K562 treated with DMSO at 1 percent for 48 hours (cell line): ENCODE measurements around the gene BCAP29. TPM values are rescaled to one million over a fixed set of nuclear protein-coding genes. Genes with fewer than 3 reads are reported as not detected.

Experiments
- total RNA-seq: library from RNA; unstranded; fragments of 300-600 nt; gene quantifications from 2 replicates; pipeline ENCODE4 v1.2.3, GENCODE V29; 2022; ENCODE audit warnings: low replicate concordance; ENCODE audit errors: extremely low read depth

Gene BCAP29
- total RNA-seq = not detected in 2 replicates

DNA sequence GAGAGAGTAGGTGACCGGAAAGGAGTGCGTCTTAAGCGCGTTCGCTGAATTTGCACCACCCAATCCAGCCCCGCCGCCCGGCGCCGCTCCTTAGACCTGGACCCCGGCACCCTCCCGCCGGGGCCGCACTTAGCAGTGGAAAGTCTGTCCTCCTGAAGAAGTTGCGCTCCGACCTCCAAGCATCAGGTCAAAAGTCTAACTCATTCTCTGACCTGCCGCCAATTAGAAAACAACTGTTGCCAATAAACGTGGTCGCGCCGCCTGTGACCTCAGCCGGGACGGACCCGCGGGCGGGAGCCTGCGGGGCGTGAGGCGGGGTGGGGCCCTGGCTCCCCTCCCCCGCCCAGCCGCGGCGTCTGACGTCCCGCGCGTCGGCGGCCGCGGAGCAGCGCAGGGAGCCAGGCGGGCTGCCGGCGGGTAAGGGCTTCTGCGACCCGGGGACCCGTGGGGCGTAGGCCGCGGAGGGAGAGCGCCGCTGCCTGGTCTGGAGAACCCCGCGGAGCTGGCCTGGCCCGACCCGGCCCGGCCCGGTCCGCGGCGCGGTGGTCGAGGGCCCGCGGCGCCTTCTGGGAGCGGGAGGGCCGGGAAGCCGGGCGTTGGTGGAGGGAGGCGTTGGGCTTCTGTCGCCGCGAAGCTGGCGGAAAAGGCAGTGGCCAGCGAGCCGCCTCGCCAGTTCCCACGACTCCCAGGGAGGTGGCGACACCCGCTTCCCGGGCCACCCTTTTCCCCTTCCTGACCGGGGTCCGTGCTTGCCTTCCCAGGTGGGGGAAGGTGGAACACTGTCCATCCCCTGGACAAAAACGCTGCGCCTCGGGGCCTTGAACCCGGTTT is at the start of gene BCAP29:
Gene BCAP29, plus strand, starts transcription at position 362 of the 831 bp plus-strand sequence. CDS start 527 bp downstream, outside the sequence.

GRCh38 chr7:107563775-107564552 is 16.1 kb upstream of the BCAP29 start, which contains the start of the genes COG5 and DUS4L:
TSS of gene COG5 (minus strand) at chr7:107563920. CDS start at chr7:107563896, 24 bp downstream.
TSS of gene DUS4L (plus strand) at chr7:107563971. CDS start at chr7:107567071, 3,100 bp downstream.

DNA sequence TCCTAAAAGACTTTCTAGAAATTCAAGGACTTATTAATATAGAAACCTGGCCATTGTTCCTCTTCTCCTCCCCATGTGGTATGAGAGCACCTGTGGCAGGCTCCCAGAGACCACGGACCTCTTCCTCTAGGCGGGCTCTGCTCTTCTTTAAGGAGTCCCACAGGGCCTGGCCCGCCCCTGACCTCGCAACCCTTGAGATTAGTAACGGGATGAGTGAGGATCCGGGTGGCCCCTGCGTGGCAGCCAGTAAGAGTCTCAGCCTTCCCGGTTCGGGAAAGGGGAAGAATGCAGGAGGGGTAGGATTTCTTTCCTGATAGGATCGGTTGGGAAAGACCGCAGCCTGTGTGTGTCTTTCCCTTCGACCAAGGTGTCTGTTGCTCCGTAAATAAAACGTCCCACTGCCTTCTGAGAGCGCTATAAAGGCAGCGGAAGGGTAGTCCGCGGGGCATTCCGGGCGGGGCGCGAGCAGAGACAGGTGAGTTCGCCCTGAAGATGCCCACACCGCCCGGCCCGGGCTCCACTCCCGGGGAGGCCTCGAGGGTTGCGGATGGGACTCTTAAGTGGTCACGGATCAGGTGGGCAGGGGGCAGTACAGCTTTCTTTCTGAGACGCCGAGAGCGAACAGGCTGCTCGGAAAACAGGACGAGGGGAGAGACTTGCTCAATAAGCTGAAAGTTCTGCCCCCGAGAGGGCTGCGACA is 80.5 kb downstream of the BCAP29 start, which contains the start of gene SLC26A4:
Gene SLC26A4, plus strand, starts transcription at position 448 of the 700 bp plus-strand sequence. CDS start 814 bp downstream, outside the sequence.

Other genes with a start within 250 kb of the BCAP29 start
- gene GPR22, start 110.2 kb upstream of the BCAP29 start, total RNA-seq = not detected in 2 replicates
- not detected in 2 replicates for gene COG5, start 16.3 kb upstream of the BCAP29 start, total RNA-seq
- gene DUS4L, start 16.3 kb upstream of the BCAP29 start, total RNA-seq = not detected in 2 replicates
- not detected in 2 replicates for gene SLC26A4, start 80.6 kb downstream of the BCAP29 start, total RNA-seq
- gene CBLL1, start 163.9 kb downstream of the BCAP29 start, total RNA-seq = not detected in 2 replicates
- not detected in 2 replicates for gene SLC26A3, start 223.0 kb downstream of the BCAP29 start, total RNA-seq